GM20000 (cell line): ENCODE measurements around the gene ZRANB3.
"Not testable (repeated sequence)": the region's sequence is repeated elsewhere in the genome, so short reads cannot be mapped to it uniquely, and the experiment has no call there.

Experiments used
- DNase-seq: peaks from one replicate; pipeline ENCODE4 v3.0.0; 2012; ENCODE audit warnings: low spot score
- TF ChIP-seq, protein P1 (sequence below): IDR thresholded peaks from 2 replicates; pipeline ENCODE4 v1.5.1; 2012; ENCODE audit warnings: mild to moderate bottlenecking, control low read depth; ENCODE audit errors: extremely low read depth, missing control alignments

Gene ZRANB3

DNA sequence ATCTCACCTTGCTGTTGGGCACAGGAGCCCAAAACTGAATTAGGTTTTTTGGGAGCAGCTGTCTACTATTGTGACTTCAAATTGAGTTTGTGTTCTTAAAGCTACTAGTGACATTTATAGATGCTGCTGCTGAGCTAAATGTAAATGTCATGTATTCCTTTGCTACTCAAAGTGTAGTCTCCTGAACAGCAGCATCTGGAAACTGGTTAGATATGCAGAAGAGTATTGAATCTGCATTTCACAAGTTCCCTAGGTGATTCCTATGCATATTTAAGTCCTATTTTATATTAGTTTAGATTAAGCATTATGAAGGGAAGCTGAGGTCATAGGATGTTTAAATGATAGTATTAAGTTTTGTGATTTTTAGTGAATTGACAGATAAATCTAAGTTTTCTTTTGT lies 411.4 kb downstream of the ZRANB3 start:
- TF ChIP-seq, protein P1, sequence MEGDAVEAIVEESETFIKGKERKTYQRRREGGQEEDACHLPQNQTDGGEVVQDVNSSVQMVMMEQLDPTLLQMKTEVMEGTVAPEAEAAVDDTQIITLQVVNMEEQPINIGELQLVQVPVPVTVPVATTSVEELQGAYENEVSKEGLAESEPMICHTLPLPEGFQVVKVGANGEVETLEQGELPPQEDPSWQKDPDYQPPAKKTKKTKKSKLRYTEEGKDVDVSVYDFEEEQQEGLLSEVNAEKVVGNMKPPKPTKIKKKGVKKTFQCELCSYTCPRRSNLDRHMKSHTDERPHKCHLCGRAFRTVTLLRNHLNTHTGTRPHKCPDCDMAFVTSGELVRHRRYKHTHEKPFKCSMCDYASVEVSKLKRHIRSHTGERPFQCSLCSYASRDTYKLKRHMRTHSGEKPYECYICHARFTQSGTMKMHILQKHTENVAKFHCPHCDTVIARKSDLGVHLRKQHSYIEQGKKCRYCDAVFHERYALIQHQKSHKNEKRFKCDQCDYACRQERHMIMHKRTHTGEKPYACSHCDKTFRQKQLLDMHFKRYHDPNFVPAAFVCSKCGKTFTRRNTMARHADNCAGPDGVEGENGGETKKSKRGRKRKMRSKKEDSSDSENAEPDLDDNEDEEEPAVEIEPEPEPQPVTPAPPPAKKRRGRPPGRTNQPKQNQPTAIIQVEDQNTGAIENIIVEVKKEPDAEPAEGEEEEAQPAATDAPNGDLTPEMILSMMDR: no peak
- no peak for DNase-seq

DNA sequence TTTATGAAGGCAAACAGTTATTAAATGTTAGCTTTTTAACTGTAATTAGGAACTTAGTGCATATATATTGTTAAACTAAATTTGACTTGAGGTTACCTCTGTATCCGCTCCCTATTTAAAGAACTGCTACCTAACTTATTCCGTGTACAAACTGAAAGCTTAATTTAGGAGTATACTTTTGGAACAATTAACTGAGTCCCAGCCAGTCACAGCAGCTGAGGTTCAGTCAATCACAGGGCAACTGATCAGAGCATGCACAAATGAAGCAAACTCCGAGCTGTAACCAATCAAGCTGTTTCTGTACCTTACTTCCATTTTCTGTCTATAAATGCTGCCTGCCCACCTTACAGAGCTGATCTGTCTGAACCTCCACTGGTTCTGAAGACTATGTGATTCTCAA lies 417.7 kb downstream of the ZRANB3 start:
- TF ChIP-seq, protein P1: no peak
- no peak for DNase-seq

DNA sequence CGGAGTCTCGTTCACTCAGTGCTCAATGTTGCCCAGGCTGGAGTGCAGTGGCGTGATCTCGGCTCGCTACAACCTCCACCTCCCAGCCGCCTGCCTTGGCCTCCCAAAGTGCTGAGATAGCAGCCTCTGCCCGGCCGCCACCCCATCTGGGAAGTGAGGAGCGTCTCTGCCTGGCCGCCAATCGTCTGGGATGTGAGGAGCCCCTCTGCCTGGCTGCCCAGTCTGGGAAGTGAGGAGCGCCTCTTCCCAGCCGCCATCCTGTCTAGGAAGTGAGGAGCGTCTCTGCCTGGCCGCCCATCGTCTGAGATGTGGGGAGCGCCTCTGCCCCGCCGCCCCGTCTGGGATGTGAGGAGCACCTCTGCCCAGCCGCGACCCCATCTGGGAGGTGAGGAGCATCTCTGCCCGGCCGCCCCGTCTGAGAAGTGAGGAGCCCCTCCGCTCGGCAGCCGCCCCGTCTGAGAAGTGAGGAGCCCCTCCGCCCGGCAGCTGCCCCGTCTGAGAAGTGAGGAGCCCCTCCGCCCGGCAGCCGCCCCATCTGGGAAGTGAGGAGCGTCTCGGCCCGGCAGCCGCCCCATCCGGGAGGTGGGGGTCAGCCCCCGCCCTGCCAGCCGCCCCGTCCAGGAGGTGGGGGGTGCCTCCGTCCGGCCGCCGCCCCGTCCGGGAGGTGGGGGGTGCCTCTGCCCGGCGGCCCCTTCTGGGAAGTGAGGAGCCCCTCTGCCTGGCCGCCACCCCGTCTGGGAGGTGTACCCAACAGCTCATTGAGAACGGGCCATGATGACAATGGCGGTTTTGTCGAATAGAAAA lies 425.3 kb downstream of the ZRANB3 start:
- not testable (repeated sequence) for DNase-seq

DNA sequence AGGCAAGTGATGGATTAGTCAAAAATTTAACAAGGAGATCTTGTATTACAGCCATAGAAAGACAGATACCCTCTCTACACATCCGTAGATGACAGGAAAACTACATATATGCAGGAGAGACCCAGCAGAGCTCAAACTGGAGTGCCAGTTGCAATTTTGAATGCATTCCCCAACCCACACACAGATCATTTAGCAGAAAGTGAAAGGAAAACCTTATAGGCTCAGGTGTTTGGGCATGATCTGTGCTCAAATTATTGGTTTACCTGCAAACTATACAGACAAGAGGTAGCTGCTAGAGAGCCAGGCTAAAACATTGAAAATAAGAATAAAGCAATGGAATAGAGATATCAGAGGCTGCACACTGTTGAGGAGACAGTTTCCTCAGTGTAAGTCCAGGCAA lies 427.2 kb downstream of the ZRANB3 start:
- no peak for DNase-seq
- TF ChIP-seq, protein P1: no peak

DNA sequence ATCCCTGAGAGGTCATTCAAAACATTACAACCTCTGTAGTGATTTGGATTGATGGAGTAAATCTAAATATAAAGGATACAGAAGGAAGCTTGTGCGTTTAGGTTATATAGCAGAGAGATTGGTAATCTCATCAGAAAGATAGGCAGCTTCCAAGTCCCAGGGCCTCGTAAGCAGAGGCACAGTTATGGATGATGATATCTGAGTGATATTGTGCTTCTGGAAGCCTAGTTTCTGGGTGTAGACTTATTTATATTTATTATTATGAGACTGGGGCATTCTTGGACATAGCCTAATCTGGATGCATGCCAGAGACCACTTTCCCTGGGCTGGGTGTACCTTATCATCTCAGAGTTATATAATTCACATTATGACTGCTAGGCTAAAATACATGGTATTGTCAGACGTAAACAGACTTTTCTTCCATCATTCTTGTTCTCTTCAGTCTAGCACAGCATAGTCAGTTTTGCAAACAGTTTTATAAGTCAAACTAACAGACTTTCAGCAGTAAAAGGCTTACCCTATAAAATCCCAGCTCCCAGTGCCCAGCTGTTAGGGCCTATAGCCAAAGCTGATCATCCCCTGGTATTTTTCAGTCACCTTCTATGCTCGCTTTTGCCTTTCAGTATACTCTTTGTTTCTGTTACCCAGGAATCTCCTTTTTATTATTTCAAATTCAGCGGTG lies 431.1 kb downstream of the ZRANB3 start:
- TF ChIP-seq, protein P1: no peak
- DNase-seq: no peak

DNA sequence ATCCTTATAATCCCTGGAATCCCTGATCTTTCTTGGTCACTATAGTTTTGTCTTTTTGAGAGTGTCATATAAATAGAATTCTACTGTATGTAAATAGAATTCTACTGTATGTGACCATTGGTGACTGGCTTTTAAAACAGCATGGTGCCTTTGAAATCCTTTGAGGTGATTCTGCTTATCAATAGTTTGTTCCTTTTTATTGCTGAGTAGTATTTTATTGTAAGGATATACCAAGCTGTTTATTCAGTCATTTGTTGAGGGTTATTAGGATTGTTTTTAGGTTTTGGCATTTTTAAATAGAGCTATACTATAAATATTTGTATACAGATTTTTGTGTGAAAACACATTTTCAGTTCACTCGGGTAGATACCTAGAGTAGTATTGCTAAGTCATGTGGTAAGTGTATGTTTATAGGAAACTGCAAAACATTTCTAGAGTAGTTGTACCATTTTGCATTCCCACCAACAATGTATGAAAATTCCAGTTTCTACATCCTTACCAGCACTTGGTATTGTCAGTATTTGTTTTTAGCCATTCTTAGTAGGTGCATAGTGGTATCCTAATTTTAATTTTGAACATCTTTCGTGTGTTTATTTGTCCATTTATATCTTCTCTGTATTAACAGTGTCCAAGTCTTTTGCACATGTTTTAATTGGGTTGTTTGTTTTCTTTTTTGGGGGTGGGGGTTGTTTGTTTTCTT lies 433.3 kb downstream of the ZRANB3 start:
- no peak for DNase-seq

DNA sequence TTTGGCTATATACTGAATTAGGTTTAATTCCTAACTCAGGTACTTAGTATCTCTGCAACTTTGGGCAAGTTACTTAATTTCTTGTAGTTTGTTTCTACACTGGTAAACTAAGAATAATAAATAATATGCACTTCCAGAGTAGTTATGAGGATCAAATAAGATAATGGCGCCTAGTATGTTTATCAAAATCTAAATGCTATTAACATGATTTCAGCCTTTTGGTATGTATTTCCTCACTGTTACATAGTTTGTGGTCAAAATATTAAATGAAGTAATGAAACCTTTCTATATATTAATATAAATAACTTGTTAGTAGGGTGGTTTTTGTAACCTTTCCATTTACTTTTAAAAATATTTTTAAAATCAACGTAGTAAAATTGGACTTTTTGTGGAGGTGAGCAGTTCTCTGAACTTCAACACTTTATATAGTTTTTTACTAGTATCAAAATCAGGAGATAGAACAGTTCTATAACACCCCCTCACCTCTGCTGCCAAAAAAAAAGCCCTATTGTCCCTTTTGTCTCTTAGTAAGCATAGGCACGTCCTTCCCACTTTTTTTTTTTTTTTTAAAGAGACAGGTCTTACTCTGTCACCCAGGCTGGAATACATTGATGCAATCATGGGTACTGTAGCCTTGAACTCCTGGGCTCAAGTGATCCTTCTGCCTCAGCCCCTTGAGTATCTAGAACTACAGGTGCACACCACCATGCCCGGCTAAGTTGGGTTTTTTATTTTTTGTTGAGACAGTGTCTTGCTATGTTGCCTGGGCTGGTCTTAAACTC lies 434.2 kb downstream of the ZRANB3 start:
- TF ChIP-seq, protein P1: no peak
- no peak for DNase-seq

More for the DNA sequence above, 433.3 kb downstream of the ZRANB3 start:
- TF ChIP-seq, protein P1: no peak
